ENCODE results near the gene SCN1B. TPM values are rescaled to one million over a fixed set of nuclear protein-coding genes. Genes with fewer than 3 reads are reported as not detected.

Gene SCN1B
- total and polyA plus RNA-seq, 2 of the 13 experiments (the other 11 are each of a cell fraction or from before 2014, with no cell fraction given), result 2.7 to 20.1 TPM

GRCh38 chr19:35040826-35041547, 10.7 kb downstream of the SCN1B start (continued):
- TF ChIP-seq TERF1 (CRISPR knock-in tag; IDR thresholded peaks at IDR 0.05), result no peak
- peak; percentile 89 for TF ChIP-seq POLR2G (IDR thresholded peaks at IDR 0.05; ENCODE audit: low read depth, low read length)
- no peak for TF ChIP-seq RAD51 (IDR thresholded peaks at IDR 0.05; ENCODE audit: borderline replicate concordance)
- peak; percentile 51; the same call in 1 of the 2 replicates for TF ChIP-seq DNMT3B (CRISPR knock-in tag; conservative IDR thresholded peaks at IDR 0.05)
- TF ChIP-seq ZNF383 (CRISPR knock-in tag; IDR thresholded peaks at IDR 0.05; ENCODE audit: borderline replicate concordance), result no peak
- TF ChIP-seq SYNCRIP (IDR thresholded peaks at IDR 0.05; ENCODE audit: insufficient read depth, low read depth, low read length), result no peak
- TF ChIP-seq PRDM4 (CRISPR knock-in tag; IDR thresholded peaks at IDR 0.05; ENCODE audit: borderline replicate concordance), result no peak
- no peak for TF ChIP-seq KDM1A (CRISPR knock-in tag; IDR thresholded peaks at IDR 0.05)
- no peak for TF ChIP-seq ZKSCAN1 (IDR thresholded peaks at IDR 0.05; ENCODE audit: low read length)
- TF ChIP-seq ESRRA (CRISPR knock-in tag; IDR thresholded peaks at IDR 0.05; ENCODE audit: low read depth), result peak; percentile 96
- 0 out of 2 replicates have a peak, but pooled peaks have one; percentile 21 for TF ChIP-seq GTF2F1 (IDR thresholded peaks at IDR 0.05; ENCODE audit: low read length)
- TF ChIP-seq MIER3 (CRISPR knock-in tag; IDR thresholded peaks at IDR 0.05; ENCODE audit: borderline replicate concordance), result peak; percentile 58; the same call in 1 of the 2 replicates
- TF ChIP-seq ZNF136 (CRISPR knock-in tag; IDR thresholded peaks at IDR 0.05; ENCODE audit: low read depth), result peak; percentile 93; the same call in 1 of the 2 replicates
- TF ChIP-seq KDM6A (CRISPR knock-in tag; IDR thresholded peaks at IDR 0.05; ENCODE audit: low read depth), result peak; percentile 95
- TF ChIP-seq POLR2AphosphoS2 (IDR thresholded peaks at IDR 0.05; ENCODE audit: low read depth, low read length), result no peak
- peak; percentile 72; the same call in 1 of the 2 replicates for TF ChIP-seq REL (CRISPR knock-in tag; conservative IDR thresholded peaks at IDR 0.05)
- peak; percentile 76; the same call in 1 of the 2 replicates for TF ChIP-seq JUND (CRISPR knock-in tag; IDR thresholded peaks at IDR 0.05)
- TF ChIP-seq ZNF547 (CRISPR knock-in tag; IDR thresholded peaks at IDR 0.05), result peak; percentile 69
- TF ChIP-seq KIAA2018 (CRISPR knock-in tag; IDR thresholded peaks at IDR 0.05; ENCODE audit: borderline replicate concordance), result no peak
